ENCODE measurements around the gene PPP1R14D. TPM values are rescaled to one million over a fixed set of nuclear protein-coding genes. Genes with fewer than 3 reads are reported as not detected.
"Not testable (repeated sequence)": the region's sequence is repeated elsewhere in the genome, so short reads cannot be mapped to it uniquely, and the experiment has no call there.

The PPP1R14D gene
- total RNA-seq, 4 donors from 2014 or later: not detected

DNA sequence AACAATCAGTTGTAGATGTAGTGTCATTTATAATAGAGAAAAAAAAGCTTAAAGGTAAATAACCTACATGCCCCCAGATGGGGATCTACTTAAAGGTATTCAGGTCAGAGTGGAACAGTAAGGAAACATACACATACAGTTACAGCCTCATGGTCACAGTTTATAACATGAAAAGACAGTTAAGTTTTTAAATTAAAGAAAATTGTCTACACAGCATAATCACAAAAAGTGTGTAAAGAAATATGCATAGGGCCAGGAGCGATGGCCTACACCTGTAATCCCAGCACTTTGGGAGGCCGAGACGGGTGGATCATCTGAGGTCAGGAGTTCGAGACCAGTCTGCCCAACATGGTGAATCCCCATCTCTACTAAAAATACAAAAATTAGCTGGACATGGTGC, 38.7 kb upstream of the PPP1R14D start:
- no peak for DNase-seq
- 94 to 96% methylated on average over 4 of the region's 4 CpGs for WGBS, 2 donors
- Histone ChIP-seq H3K27ac (no peak overlapping the region), H3K9me3 (no peaks in the 10 kb centered on the region), H3K27me3 (no peaks in the 10 kb centered on the region), H3K4me3 (replicated peaks in 1 of 3) (no peak overlapping the region), H3K4me1 (no peaks in the 10 kb centered on the region), H3K36me3 (no peaks in the 10 kb centered on the region)
- intact Hi-C loops (cut with DNase I): no loop called here
- TF ChIP-seq, protein P1, sequence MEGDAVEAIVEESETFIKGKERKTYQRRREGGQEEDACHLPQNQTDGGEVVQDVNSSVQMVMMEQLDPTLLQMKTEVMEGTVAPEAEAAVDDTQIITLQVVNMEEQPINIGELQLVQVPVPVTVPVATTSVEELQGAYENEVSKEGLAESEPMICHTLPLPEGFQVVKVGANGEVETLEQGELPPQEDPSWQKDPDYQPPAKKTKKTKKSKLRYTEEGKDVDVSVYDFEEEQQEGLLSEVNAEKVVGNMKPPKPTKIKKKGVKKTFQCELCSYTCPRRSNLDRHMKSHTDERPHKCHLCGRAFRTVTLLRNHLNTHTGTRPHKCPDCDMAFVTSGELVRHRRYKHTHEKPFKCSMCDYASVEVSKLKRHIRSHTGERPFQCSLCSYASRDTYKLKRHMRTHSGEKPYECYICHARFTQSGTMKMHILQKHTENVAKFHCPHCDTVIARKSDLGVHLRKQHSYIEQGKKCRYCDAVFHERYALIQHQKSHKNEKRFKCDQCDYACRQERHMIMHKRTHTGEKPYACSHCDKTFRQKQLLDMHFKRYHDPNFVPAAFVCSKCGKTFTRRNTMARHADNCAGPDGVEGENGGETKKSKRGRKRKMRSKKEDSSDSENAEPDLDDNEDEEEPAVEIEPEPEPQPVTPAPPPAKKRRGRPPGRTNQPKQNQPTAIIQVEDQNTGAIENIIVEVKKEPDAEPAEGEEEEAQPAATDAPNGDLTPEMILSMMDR (IDR thresholded peaks at IDR 0.05): no peak
- no peak for TF ChIP-seq POLR2A (IDR thresholded peaks at IDR 0.05)

DNA sequence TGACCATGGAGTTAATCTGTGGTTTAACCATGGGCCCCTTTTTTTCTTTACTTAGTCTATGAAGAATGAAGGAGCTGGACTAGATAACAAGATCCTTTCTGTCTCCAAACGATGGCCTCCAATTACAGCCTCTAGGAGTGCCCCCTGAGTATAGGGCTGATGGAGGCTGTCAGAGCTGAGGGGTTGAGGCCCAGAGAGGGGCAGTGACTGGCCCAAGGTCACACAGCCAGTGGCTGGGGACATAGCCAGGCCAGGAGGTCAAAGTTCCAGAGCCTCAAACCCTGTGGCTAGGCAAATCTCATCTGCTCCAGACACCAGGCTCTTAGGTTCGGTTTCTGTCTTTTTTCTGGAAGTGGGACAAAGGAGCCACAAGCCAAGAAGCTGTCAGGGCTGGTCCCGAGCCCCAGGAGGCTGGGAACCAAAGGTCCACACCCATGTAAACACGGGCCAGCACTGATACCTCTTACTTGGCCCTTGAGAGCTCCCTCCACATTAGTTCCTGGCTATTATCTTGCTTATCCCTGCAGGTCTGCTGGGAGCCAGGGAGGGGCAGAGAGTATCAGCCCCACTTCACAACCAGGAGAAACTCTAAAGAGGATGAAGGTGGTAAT, 35.3 kb upstream of the PPP1R14D start:
- Histone ChIP-seq H3K9me3 (no peaks in the 10 kb centered on the region), H3K27me3 (no peaks in the 10 kb centered on the region), H3K4me1 (no peaks in the 10 kb centered on the region), H3K36me3 (no peaks in the 10 kb centered on the region), H3K27ac (no peak overlapping the region), H3K4me3 (replicated peaks in 1 of 3) (no peak overlapping the region)
- WGBS, 2 donors: 69 to 82% methylated on average over 4 of the region's 4 CpGs
- no peak for DNase-seq
- TF ChIP-seq, protein P1 (IDR thresholded peaks at IDR 0.05): no peak
- no peak for TF ChIP-seq POLR2A (IDR thresholded peaks at IDR 0.05)
- intact Hi-C loops (cut with DNase I): no loop called here

DNA sequence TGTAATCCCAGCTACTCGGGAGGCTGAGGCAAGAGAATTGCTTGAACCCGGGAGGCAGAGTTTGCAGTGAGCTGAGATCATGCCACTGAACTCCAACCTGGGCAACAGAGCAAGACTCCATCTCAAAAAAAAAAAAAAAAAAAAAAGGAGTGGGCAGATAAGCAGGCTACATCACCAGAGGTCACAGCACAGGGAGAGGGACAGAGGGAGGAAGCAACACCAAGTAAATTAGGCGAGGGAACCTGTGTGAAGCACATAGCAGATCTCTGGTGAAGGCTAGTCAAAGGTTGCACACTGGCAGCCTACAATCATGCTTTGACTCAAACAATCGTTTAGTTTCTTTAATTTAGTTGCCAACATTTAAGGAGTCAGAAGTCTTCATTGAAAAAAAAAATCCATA, 32.6 kb upstream of the PPP1R14D start:
- H3K4me1 ChIP-seq; H3K27ac ChIP-seq; H3K9me3 ChIP-seq; intact Hi-C loops (cut with DNase I); H3K27me3 ChIP-seq; DNase-seq; H3K4me3 ChIP-seq (replicated peaks in 1 of 3): not testable (repeated sequence)
- peaks cover under 1 to 13% of the 10 kb centered on the region in 2 donors for H3K36me3 ChIP-seq
- 82% methylated on average over 4 of the region's 4 CpGs for WGBS, 2 donors

DNA sequence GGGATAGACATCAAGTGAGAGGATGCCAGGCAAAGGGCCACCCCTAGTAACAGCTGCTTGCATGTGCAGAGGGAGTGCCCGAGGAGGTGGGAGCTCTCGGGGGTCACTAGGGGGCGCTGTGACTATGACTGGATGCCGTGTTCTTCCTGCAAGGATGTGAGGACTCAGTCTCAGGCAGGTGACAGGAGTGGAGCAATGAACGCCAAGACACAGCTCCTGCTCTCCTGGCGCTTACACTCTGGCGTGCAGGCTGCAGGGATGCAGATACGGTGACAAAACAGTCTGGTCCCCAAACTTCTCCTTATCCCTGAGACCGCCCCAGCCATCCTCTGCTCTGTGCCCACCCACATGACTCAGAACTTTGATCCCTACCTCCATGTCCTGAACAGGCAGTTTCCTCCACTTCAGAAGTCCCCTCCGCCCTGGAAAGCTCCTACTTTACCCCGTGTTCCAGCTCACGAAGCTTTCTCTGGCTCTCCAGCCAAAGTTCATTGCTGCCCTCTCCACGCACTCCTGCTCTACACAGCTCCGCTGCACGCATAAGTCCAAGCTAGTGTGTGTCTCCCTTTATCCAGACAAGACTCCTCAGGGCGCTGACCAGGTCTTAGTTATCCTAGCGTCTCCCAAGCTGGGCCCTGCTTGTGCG, 30.8 kb upstream of the PPP1R14D start:
- WGBS, 2 donors: 27 to 33% methylated on average over 18 of the region's 18 CpGs
- no peaks in the 10 kb centered on the region for H3K27me3 ChIP-seq

DNA sequence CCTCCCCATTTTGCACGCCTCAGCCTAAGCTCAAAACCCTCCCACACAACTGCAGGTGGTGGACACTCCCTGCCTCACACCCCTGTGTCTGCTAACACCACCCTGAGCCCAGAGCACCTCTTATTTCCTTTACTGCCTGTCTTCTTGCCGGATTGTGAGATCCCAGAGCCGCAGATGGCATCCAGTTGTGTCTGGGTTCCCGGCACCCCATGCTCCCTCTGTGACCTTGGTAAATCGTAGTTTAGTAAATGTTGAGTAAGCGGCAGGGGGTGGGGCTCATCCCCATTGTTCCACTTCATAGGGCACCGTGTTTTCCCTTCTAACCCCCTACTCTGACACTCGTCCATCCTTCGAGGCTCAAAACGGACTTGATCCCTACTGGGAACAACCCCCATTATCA, 30.2 kb upstream of the PPP1R14D start:
- no peak overlapping the region for H3K4me3 ChIP-seq (replicated peaks in 1 of 3)
- H3K4me1 ChIP-seq: peaks cover 5 to 9% of the 10 kb centered on the region in 2 donors
- no peak for DNase-seq
- TF ChIP-seq POLR2A (IDR thresholded peaks at IDR 0.05): no peak
- TF ChIP-seq, protein P1 (IDR thresholded peaks at IDR 0.05): no peak
- H3K27me3 ChIP-seq: no peaks in the 10 kb centered on the region
- WGBS, 2 donors: 82 to 85% methylated on average over 10 of the region's 10 CpGs
- peaks cover 13 to 32% of the 10 kb centered on the region in 2 donors for H3K36me3 ChIP-seq
- H3K9me3 ChIP-seq: no peaks in the 10 kb centered on the region
- no peak overlapping the region for H3K27ac ChIP-seq
- intact Hi-C loops (cut with DNase I): loop anchor here (5.0 kb wide), 1 partner anchor 324 kb away; no protein-coding TSS in a partner anchor

More for the DNA sequence above, 30.8 kb upstream of the PPP1R14D start:
- Histone ChIP-seq H3K4me1 (peaks cover 5 to 9% of the 10 kb centered on the region in 2 donors), H3K9me3 (no peaks in the 10 kb centered on the region), H3K4me3 (replicated peaks in 1 of 3) (no peak overlapping the region), H3K27ac (no peak overlapping the region), H3K36me3 (peaks cover 8 to 26% of the 10 kb centered on the region in 2 donors)
- TF ChIP-seq, protein P1 (IDR thresholded peaks at IDR 0.05): peak in 5 of 6 experiments; percentile 48 to 72 (median 52)
- TF ChIP-seq POLR2A (IDR thresholded peaks at IDR 0.05): no peak
- DNase-seq: peak; percentile 78 to 84
- intact Hi-C loops (cut with DNase I): loop anchor here (5.0 kb wide), 1 partner anchor 323 kb away; no protein-coding TSS in a partner anchor

Data from thyroid gland (tissue), 4 donors.